Mammary epithelial cell (primary cell): ENCODE results near the gene KIAA1671.

ENCODE experiments used
- CTCF ChIP-seq, 2 donors: IDR thresholded peaks in 1 of 2; conservative IDR thresholded peaks in 1 of 2; 2 replicates each; pipeline ENCODE4 v1.5.1; 2011 to 2012; ENCODE audit warnings: inconsistent platforms in 2 of 2, low read length in 2 of 2, mild to moderate bottlenecking in 2 of 2, control low read depth in 1 of 2, low read depth in 1 of 2; ENCODE audit not compliant: insufficient read depth in 1 of 2; ENCODE audit errors: extremely low read depth in 1 of 2
- EZH2 ChIP-seq: IDR thresholded peaks from 2 replicates; pipeline ENCODE4 v1.6.1; 2012; ENCODE audit warnings: low read length, inconsistent platforms, borderline replicate concordance

- TF ChIP-seq CTCF (conservative IDR thresholded peaks at IDR 0.05 in 1 of 2, IDR thresholded peaks at IDR 0.05 in 1 of 2; ENCODE audit: extremely low read depth in 1 of 2, insufficient read depth in 1 of 2, low read depth in 1 of 2, low read length in 2 of 2), result no peak
- no peak for TF ChIP-seq EZH2
These were observed 126.1 kb downstream of the KIAA1671 start for GRCh38 chr22:25078591-25078990.
